Measurements from ENCODE around the gene SAMD4A.

DNA sequence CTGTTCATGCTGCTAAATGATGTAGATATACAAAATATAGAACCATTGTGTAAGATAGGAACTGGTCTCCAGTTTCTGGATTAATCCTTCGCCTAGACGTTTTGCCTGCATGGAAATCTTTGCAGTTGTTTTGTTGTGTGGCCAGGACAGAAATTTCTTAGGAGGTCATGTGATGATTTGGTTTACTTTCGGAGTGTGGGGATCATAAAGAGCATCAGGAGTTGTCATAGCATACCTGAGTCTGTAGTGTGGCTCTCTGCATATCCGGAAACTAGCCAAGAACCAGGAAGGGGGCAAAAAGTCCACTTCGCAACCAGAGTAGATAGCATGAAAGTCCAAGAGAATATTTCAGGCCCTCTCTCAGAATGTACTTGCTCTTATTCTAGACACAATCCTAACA is 3.1 kb downstream of the SAMD4A start:
- TF ChIP-seq, protein P1, sequence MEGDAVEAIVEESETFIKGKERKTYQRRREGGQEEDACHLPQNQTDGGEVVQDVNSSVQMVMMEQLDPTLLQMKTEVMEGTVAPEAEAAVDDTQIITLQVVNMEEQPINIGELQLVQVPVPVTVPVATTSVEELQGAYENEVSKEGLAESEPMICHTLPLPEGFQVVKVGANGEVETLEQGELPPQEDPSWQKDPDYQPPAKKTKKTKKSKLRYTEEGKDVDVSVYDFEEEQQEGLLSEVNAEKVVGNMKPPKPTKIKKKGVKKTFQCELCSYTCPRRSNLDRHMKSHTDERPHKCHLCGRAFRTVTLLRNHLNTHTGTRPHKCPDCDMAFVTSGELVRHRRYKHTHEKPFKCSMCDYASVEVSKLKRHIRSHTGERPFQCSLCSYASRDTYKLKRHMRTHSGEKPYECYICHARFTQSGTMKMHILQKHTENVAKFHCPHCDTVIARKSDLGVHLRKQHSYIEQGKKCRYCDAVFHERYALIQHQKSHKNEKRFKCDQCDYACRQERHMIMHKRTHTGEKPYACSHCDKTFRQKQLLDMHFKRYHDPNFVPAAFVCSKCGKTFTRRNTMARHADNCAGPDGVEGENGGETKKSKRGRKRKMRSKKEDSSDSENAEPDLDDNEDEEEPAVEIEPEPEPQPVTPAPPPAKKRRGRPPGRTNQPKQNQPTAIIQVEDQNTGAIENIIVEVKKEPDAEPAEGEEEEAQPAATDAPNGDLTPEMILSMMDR (IDR thresholded peaks at IDR 0.05; ENCODE audit: insufficient read depth, low read length): no peak
- TF ChIP-seq POLR2AphosphoS5 (IDR thresholded peaks at IDR 0.05; ENCODE audit: low read depth) (no peak), GABPA (IDR thresholded peaks at IDR 0.05; ENCODE audit: low read depth) (no peak), SPI1 (IDR thresholded peaks at IDR 0.05; ENCODE audit: borderline replicate concordance, low read depth) (no peak)
- TF ChIP-seq, protein P2, sequence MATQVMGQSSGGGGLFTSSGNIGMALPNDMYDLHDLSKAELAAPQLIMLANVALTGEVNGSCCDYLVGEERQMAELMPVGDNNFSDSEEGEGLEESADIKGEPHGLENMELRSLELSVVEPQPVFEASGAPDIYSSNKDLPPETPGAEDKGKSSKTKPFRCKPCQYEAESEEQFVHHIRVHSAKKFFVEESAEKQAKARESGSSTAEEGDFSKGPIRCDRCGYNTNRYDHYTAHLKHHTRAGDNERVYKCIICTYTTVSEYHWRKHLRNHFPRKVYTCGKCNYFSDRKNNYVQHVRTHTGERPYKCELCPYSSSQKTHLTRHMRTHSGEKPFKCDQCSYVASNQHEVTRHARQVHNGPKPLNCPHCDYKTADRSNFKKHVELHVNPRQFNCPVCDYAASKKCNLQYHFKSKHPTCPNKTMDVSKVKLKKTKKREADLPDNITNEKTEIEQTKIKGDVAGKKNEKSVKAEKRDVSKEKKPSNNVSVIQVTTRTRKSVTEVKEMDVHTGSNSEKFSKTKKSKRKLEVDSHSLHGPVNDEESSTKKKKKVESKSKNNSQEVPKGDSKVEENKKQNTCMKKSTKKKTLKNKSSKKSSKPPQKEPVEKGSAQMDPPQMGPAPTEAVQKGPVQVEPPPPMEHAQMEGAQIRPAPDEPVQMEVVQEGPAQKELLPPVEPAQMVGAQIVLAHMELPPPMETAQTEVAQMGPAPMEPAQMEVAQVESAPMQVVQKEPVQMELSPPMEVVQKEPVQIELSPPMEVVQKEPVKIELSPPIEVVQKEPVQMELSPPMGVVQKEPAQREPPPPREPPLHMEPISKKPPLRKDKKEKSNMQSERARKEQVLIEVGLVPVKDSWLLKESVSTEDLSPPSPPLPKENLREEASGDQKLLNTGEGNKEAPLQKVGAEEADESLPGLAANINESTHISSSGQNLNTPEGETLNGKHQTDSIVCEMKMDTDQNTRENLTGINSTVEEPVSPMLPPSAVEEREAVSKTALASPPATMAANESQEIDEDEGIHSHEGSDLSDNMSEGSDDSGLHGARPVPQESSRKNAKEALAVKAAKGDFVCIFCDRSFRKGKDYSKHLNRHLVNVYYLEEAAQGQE (IDR thresholded peaks at IDR 0.05; ENCODE audit: insufficient replicate concordance, low read depth): no peak

All from HL-60 (cell line).